ENCODE results near the gene SPDYC. TPM values are rescaled to one million over a fixed set of nuclear protein-coding genes. Genes with fewer than 3 reads are reported as not detected.

SPDYC gene, protein sequence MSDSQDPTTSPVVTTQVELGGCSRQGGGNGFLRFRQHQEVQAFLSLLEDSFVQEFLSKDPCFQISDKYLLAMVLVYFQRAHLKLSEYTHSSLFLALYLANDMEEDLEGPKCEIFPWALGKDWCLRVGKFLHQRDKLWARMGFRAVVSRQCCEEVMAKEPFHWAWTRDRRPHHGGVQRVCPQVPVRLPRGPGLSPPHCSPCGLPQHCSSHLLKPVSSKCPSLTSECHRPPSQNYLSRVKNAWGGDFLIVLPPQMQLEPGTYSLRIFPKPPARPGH
- not detected in 2 replicates for total RNA-seq

DNA sequence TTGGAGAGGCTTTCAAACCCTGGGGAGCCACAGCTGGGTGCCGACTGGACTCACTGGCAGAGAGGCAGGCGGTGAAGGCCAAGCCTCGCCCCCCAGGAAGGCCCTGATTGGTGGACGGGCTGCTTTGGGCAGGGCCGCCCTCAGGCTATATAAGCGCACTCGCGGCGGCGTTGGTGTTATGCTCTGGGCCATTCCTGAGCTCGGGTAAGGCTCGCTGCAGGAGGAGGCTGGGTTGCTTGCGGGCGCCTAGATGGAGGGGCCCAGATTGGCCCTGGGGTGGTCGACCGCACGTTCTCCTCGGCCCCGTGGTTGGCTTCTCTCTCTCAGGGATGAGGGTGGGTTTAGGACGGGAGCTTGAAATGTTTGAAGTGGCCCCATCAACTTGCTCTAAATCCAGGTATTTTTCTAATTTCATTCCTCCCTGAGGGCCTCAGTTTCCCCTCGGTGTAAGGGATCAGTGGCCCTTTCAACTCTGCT lies at the start of gene SPDYC:
Gene SPDYC (plus strand): TSS at position 176 of the 477 bp plus-strand sequence. CDS start 1,125 bp downstream, outside the sequence.

DNA sequence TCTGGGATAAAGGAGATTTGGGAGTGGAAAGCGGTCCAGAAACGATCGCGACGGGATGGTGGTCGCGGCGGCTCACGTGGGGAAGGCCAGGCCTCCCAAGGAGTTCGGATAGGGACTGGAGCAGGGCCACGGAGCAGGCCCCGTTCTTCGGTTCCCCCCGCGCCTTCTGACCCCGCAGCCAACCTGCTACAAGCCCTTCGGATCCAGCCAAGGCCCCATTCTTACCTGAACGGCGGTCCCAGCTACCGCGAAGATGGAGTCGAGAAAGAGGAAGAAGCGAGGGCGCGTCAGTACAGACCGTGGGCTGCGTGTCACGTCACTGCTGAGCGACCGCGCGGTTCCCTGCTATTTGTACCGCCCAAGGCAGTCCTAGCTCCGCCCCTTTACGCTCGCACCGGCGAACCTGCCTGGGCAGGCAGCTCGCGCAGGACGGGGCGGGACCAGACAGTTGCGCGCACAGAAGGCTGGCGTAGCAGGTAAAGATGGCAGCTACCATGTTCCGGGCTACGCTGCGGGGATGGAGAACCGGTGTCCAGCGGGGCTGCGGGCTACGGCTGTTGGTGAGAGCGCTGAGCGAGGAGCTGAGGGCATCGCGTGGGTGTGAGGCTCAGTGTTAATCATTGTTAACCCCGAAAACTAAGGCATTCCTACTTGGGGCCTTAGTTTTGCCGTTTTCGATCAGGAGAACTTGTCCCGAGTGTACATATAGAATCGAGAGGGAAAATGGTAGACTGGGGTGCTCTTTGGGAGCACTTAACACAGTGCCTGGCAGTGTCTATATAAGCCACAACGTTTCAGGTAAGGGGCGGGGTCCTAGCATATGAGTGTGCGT lies 48.0 kb upstream of the SPDYC start, which contains the start of the genes FAU and MRPL49:
Gene FAU (minus strand): TSS at position 270 of the 832 bp plus-strand sequence. CDS start 321 bp downstream, outside the sequence.
Gene MRPL49 (plus strand): TSS at position 457 of the 832 bp plus-strand sequence. CDS start 26 bp downstream, at position 483.

GRCh38 chr11:65134240-65134951 lies 35.6 kb upstream of the SPDYC start, which contains the start of gene SYVN1:
SYVN1 (minus strand) TSS chr11:65134519; CDS start chr11:65133601, 918 bp downstream.

GRCh38 chr11:65181569-65182257 lies 11.7 kb downstream of the SPDYC start, which contains the start of gene CAPN1:
CAPN1 (plus strand) TSS chr11:65181928; CDS start chr11:65182702, 774 bp downstream.

Other genes starting within 250 kb of the SPDYC start
- gene PPP2R5B, start 245.5 kb upstream of the SPDYC start, total RNA-seq = 14.9 and 20.8 TPM in 2 replicates
- gene GPHA2, start 234.3 kb upstream of the SPDYC start, total RNA-seq = not detected in 2 replicates
- gene MAJIN, start 198.1 kb upstream of the SPDYC start, total RNA-seq = not detected in 2 replicates
- 1.2 and 4.9 TPM in 2 replicates for gene BATF2, start 173.3 kb upstream of the SPDYC start, total RNA-seq
- gene ARL2, start 156.1 kb upstream of the SPDYC start, total RNA-seq = 128 and 169 TPM in 2 replicates
- 16.3 and 19.0 TPM in 2 replicates for gene SNX15, start 142.8 kb upstream of the SPDYC start, total RNA-seq
- 19.5 and 34.0 TPM in 2 replicates for gene SAC3D1, start 129.0 kb upstream of the SPDYC start, total RNA-seq
- 71.2 and 99.7 TPM in 2 replicates for gene NAALADL1, start 111.7 kb upstream of the SPDYC start, total RNA-seq
- gene CDCA5, start 86.2 kb upstream of the SPDYC start, total RNA-seq = 13.5 and 16.4 TPM in 2 replicates
- gene ZFPL1, start 86.0 kb upstream of the SPDYC start, total RNA-seq = 65.7 and 86.8 TPM in 2 replicates
- 189 and 192 TPM in 2 replicates for gene VPS51, start 74.0 kb upstream of the SPDYC start, total RNA-seq
- gene TM7SF2, start 58.4 kb upstream of the SPDYC start, total RNA-seq = 33.7 and 63.1 TPM in 2 replicates
- gene ZNHIT2, start 52.5 kb upstream of the SPDYC start, total RNA-seq = 14.4 and 14.9 TPM in 2 replicates
- 391 and 430 TPM in 2 replicates for gene FAU, start 48.1 kb upstream of the SPDYC start, total RNA-seq
- 95.3 and 98.3 TPM in 2 replicates for gene MRPL49, start 47.9 kb upstream of the SPDYC start, total RNA-seq
- 23.2 and 26.5 TPM in 2 replicates for gene SYVN1, start 35.7 kb upstream of the SPDYC start, total RNA-seq
- gene CAPN1, start 11.7 kb downstream of the SPDYC start, total RNA-seq = 216 and 233 TPM in 2 replicates
- gene POLA2, start 91.7 kb downstream of the SPDYC start, total RNA-seq = 19.5 and 21.0 TPM in 2 replicates
- gene CDC42EP2, start 144.6 kb downstream of the SPDYC start, total RNA-seq = 32.4 and 33.4 TPM in 2 replicates
- gene DPF2, start 163.6 kb downstream of the SPDYC start, total RNA-seq = 42.2 and 51.0 TPM in 2 replicates
- not detected in 2 replicates for gene TIGD3, start 184.5 kb downstream of the SPDYC start, total RNA-seq
- under 0.01 and 1.1 TPM in 2 replicates for gene SLC25A45, start 212.4 kb downstream of the SPDYC start, total RNA-seq
- 22.9 and 32.3 TPM in 2 replicates for gene FRMD8, start 216.4 kb downstream of the SPDYC start, total RNA-seq